Activated B cell treated with CpG ODN at 0.5 μM for 24 hours (primary cell): ENCODE measurements around the gene BARX2. TPM values are rescaled to one million over a fixed set of nuclear protein-coding genes. Genes with fewer than 3 reads are reported as not detected.

Experiments used
- ATAC-seq: fragments of 200-7000 bp; cut with Tn5 transposase; one replicate; pipeline ENCODE4 v1.10.0; 2021; ENCODE audit warnings: low read depth, mild to moderate bottlenecking, moderate library complexity
- CTCF ChIA-PET: fragments of 350-600 bp; sonication (Branson Sonifier 250); formaldehyde crosslinking; loops from one replicate; lab custom pipeline; 2021; ENCODE audit warnings: antibody characterized with exemption; lab: Charles Lee
- POLR2A ChIA-PET: fragments of 350-600 bp; sonication (Branson Sonifier 250); formaldehyde crosslinking; loops from one replicate; lab custom pipeline; 2021; ENCODE audit warnings: antibody characterized with exemption; lab: Charles Lee
- DNase-seq: peaks from one replicate; pipeline ENCODE4 v3.0.0; 2022
- H3K27ac Mint-ChIP-seq: one replicate; pipeline ENCODE4 v1.8.0; 2020; ENCODE audit warnings: mixed read lengths
- H3K27me3 Mint-ChIP-seq: one replicate; pipeline ENCODE4 v1.8.0; 2021; ENCODE audit warnings: mixed read lengths
- H3K36me3 Mint-ChIP-seq: one replicate; pipeline ENCODE4 v1.8.0; 2021; ENCODE audit warnings: low read depth, mixed read lengths
- H3K4me1 Mint-ChIP-seq: one replicate; pipeline ENCODE4 v1.8.0; 2021; ENCODE audit warnings: mixed read lengths
- H3K4me3 Mint-ChIP-seq: one replicate; pipeline ENCODE4 v1.8.0; 2020; ENCODE audit warnings: mild to moderate bottlenecking, mixed read lengths
- H3K9me3 Mint-ChIP-seq: one replicate; pipeline ENCODE4 v1.8.0; 2020; ENCODE audit warnings: mixed read lengths
- CTCF ChIP-seq: fragments of 200-600 bp; IDR thresholded peaks from one replicate; pipeline ENCODE4 v1.8.0; 2022; ENCODE audit warnings: antibody characterized with exemption, mild to moderate bottlenecking
- intact Hi-C: fragments of 100-400 bp; cut with micrococcal nuclease; formaldehyde crosslinking; loops from one replicate; pipeline ENCODE4 v1.15.1; 2024
- total RNA-seq: library from RNA; stranded (reverse); gene quantifications from 2 replicates; pipeline ENCODE4 v1.2.3, GENCODE V29; 2022

Gene BARX2
- total RNA-seq, 1 donor from 2014 or later, result not detected

GRCh38 chr11:129377739-129378138 lies 2.1 kb downstream of the BARX2 start:
- H3K4me3 Mint-ChIP-seq, result no peak overlapping the region
- peaks cover 52% of the 10 kb centered on the region for H3K27me3 Mint-ChIP-seq
- H3K4me1 Mint-ChIP-seq, result peaks cover 21% of the 10 kb centered on the region
- ChIA-PET CTCF (no interaction called here), POLR2A (no interaction called here)
- DNase-seq (no peak), ATAC-seq (no peak)
- H3K9me3 Mint-ChIP-seq, result no peaks in the 10 kb centered on the region
- H3K27ac Mint-ChIP-seq, result no peak overlapping the region
- intact Hi-C loops, result no loop called here
- H3K36me3 Mint-ChIP-seq, result no peaks in the 10 kb centered on the region
- TF ChIP-seq CTCF, result no peak

GRCh38 chr11:129380413-129380812 lies 4.8 kb downstream of the BARX2 start:
- intact Hi-C loops, result no loop called here
- Mint-ChIP-seq H3K4me3 (no peak overlapping the region), H3K9me3 (no peaks in the 10 kb centered on the region), H3K27ac (no peak overlapping the region), H3K36me3 (no peaks in the 10 kb centered on the region), H3K4me1 (peaks cover 6% of the 10 kb centered on the region), H3K27me3 (peaks cover 38% of the 10 kb centered on the region)
- ChIA-PET CTCF (no interaction called here), POLR2A (no interaction called here)
- TF ChIP-seq CTCF, result no peak
- no peak for ATAC-seq
- DNase-seq, result no peak

- Mint-ChIP-seq H3K4me3 (no peak overlapping the region), H3K27ac (no peak overlapping the region)
Measured at GRCh38 chr11:129382583-129382982, 6.9 kb downstream of the BARX2 start.

GRCh38 chr11:129383060-129383459 lies 7.4 kb downstream of the BARX2 start:
- H3K4me1 Mint-ChIP-seq, result no peaks in the 10 kb centered on the region
- no peak overlapping the region for H3K27ac Mint-ChIP-seq
- intact Hi-C loops, result no loop called here
- ChIA-PET POLR2A (no interaction called here), CTCF (no interaction called here)
- TF ChIP-seq CTCF, result no peak
- H3K27me3 Mint-ChIP-seq, result peaks cover 22% of the 10 kb centered on the region
- no peaks in the 10 kb centered on the region for H3K9me3 Mint-ChIP-seq
- DNase-seq, result no peak
- ATAC-seq, result no peak
- H3K4me3 Mint-ChIP-seq, result no peak overlapping the region
- H3K36me3 Mint-ChIP-seq, result no peaks in the 10 kb centered on the region

More at GRCh38 chr11:129382583-129382982, 6.9 kb downstream of the BARX2 start:
- CTCF ChIA-PET, result no interaction called here
- TF ChIP-seq CTCF, result no peak
- no peaks in the 10 kb centered on the region for H3K36me3 Mint-ChIP-seq
- H3K4me1 Mint-ChIP-seq, result no peaks in the 10 kb centered on the region
- intact Hi-C loops, result no loop called here
- POLR2A ChIA-PET, result no interaction called here
- ATAC-seq (no peak), DNase-seq (no peak)
- H3K9me3 Mint-ChIP-seq, result no peaks in the 10 kb centered on the region
- H3K27me3 Mint-ChIP-seq, result peaks cover 27% of the 10 kb centered on the region

GRCh38 chr11:129383502-129383901 lies 7.9 kb downstream of the BARX2 start:
- Mint-ChIP-seq H3K27ac (no peak overlapping the region), H3K27me3 (peaks cover 19% of the 10 kb centered on the region)

More at GRCh38 chr11:129383502-129383901, 7.9 kb downstream of the BARX2 start:
- POLR2A ChIA-PET, result no interaction called here
- DNase-seq (no peak), ATAC-seq (no peak)
- Mint-ChIP-seq H3K4me1 (no peaks in the 10 kb centered on the region), H3K4me3 (no peak overlapping the region), H3K9me3 (no peaks in the 10 kb centered on the region), H3K36me3 (no peaks in the 10 kb centered on the region)
- intact Hi-C loops, result no loop called here
- CTCF ChIA-PET, result no interaction called here
- TF ChIP-seq CTCF, result no peak
